Measurements from ENCODE around the gene PHF2.

- TF ChIP-seq EZH2 (IDR thresholded peaks at IDR 0.05; ENCODE audit: insufficient read depth, poor library complexity, severe bottlenecking), result no peak
- no peak for TF ChIP-seq EZH2phosphoT487 (IDR thresholded peaks at IDR 0.05; ENCODE audit: insufficient read depth, low read depth)
These were observed 107.1 kb downstream of the PHF2 start for GRCh38 chr9:93683331-93684134.
